Natural killer cell (primary cell): Measurements from ENCODE around the gene ONECUT3. TPM values are rescaled to one million over a fixed set of nuclear protein-coding genes. Genes with fewer than 3 reads are reported as not detected.

ENCODE experiments used
- ATAC-seq, 3 donors: fragments of 150-1000 bp in 2 of 3; fragments of 200-7000 bp in 1 of 3; cut with Tn5 transposase; 1 replicate in 1 of 3; 2 replicates in 2 of 3; pipeline ENCODE4 v1.10.0; 2021; ENCODE audit warnings: mild to moderate bottlenecking in 2 of 3, moderate library complexity in 2 of 3
- DNase-seq, 2 donors: peaks; one replicate each; pipeline versions ENCODE4 v3.0.0 to v3.0.0-alpha.2; 2013 to 2021; ENCODE audit warnings: mixed read lengths in 1 of 2
- H3K27ac ChIP-seq: one replicate; pipeline ENCODE4 v1.5.1; 2013; ENCODE audit warnings: mild to moderate bottlenecking, low read length
- H3K27me3 ChIP-seq: one replicate; pipeline ENCODE4 v1.6.1; 2013; ENCODE audit warnings: low read length; ENCODE audit not compliant: control insufficient read depth, insufficient read depth
- H3K36me3 ChIP-seq: one replicate; pipeline ENCODE4 v1.6.1; 2013; ENCODE audit warnings: low read length; ENCODE audit not compliant: control insufficient read depth, insufficient read depth
- H3K4me1 ChIP-seq: one replicate; pipeline ENCODE4 v1.6.1; 2013; ENCODE audit warnings: low read length; ENCODE audit not compliant: control insufficient read depth, insufficient read depth
- H3K4me3 ChIP-seq: one replicate; pipeline ENCODE4 v1.5.1; 2013; ENCODE audit warnings: low read length
- H3K9me3 ChIP-seq: one replicate; pipeline ENCODE4 v1.6.1; 2013; ENCODE audit warnings: low read length; ENCODE audit not compliant: control insufficient read depth, insufficient read depth
- H3K27ac Mint-ChIP-seq, 2 donors: one replicate each; pipeline ENCODE4 v1.8.0; 2022; ENCODE audit warnings: mild to moderate bottlenecking in 2 of 2, mixed read lengths in 2 of 2, moderate library complexity in 1 of 2
- H3K27me3 Mint-ChIP-seq, 2 donors: one replicate each; pipeline ENCODE4 v1.8.0; 2022; ENCODE audit warnings: low read depth in 2 of 2, mixed read lengths in 2 of 2
- H3K36me3 Mint-ChIP-seq: one replicate; pipeline ENCODE4 v1.8.0; 2022; ENCODE audit warnings: mixed read lengths
- H3K4me1 Mint-ChIP-seq, 2 donors: one replicate each; pipeline ENCODE4 v1.8.0; 2022; ENCODE audit warnings: mixed read lengths in 2 of 2
- H3K4me3 Mint-ChIP-seq: one replicate; pipeline ENCODE4 v1.8.0; 2022; ENCODE audit warnings: mild to moderate bottlenecking, moderate library complexity, mixed read lengths
- H3K9me3 Mint-ChIP-seq, 2 donors: one replicate each; pipeline ENCODE4 v1.8.0; 2022; ENCODE audit warnings: mixed read lengths in 2 of 2
- CTCF ChIP-seq: fragments of 200-600 bp; IDR thresholded peaks from one replicate; pipeline ENCODE4 v1.8.0; 2022; ENCODE audit warnings: antibody characterized with exemption
- WGBS: methylation state at CpG from one replicate; pipeline ENCODE4 v1.1.7; 2013; ENCODE audit warnings: missing lambda C conversion rate; ENCODE audit not compliant: insufficient coverage; 5-methylcytosine and 5-hydroxymethylcytosine counted together
- intact Hi-C: fragments of 100-400 bp; cut with micrococcal nuclease; formaldehyde crosslinking; loops from one replicate; pipeline ENCODE4 v1.14.2; 2022
- total RNA-seq, 4 donors: library from RNA; stranded (reverse); fragments of 120-200 nt in 1 of 4; gene quantifications; one replicate each; pipeline versions ENCODE4 v1.2.3 to v1.2.4, GENCODE V29; 2013 to 2022

ONECUT3 gene
- total RNA-seq, 3 donors from 2014 or later (not counting 1 experiment from before 2014, with no cell fraction given) = not detected

DNA sequence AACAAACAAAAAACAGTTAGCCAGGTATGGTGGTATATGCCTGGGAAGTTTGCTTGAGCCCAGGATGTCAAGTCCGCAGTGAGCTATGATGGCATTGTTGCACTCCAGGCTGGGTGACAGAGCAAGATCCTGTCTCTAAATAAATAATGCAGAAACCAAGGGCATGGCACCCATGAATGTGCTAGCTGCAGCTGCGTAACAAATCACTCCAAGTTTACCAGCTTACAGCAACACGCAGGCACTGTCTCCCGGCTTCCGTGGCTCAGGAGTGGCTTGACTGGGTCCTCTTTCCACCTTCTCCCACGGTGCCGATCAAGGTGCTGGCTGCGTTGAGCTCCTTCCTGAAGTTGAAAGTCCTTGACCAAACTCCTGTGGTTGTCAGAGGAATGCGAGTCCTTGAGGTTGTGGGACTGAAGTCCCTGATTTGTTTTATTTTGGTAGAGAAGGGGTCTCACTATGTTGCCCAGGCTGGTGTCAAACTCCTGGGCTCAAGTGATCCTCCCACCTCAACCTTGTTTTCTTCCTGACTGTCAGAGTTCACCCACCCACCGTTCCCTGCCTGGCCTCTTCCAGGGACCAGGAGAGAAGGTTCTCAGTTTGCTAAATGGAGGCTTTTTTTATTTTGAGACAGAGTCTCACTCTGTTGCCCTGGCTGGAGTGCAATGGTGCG is 13.2 kb upstream of the ONECUT3 start:
- Histone ChIP-seq H3K4me3 (no peak overlapping the region), H3K27me3 (peaks cover 4% of the 10 kb centered on the region), H3K36me3 (no peaks in the 10 kb centered on the region), H3K4me1 (no peaks in the 10 kb centered on the region), H3K9me3 (no peaks in the 10 kb centered on the region), H3K27ac (no peak overlapping the region)
- intact Hi-C loops = no loop called here
- Mint-ChIP-seq H3K36me3 (no peaks in the 10 kb centered on the region), H3K27ac (no peak overlapping the region), H3K4me1 (no peaks in the 10 kb centered on the region), H3K27me3 (peaks cover 15 to 17% of the 10 kb centered on the region in 2 donors), H3K4me3 (no peak overlapping the region), H3K9me3 (no peaks in the 10 kb centered on the region)
- WGBS = 93% methylated on average over 11 of the region's 11 CpGs
- no peak for TF ChIP-seq CTCF
- DNase-seq (no peak), ATAC-seq (no peak)

DNA sequence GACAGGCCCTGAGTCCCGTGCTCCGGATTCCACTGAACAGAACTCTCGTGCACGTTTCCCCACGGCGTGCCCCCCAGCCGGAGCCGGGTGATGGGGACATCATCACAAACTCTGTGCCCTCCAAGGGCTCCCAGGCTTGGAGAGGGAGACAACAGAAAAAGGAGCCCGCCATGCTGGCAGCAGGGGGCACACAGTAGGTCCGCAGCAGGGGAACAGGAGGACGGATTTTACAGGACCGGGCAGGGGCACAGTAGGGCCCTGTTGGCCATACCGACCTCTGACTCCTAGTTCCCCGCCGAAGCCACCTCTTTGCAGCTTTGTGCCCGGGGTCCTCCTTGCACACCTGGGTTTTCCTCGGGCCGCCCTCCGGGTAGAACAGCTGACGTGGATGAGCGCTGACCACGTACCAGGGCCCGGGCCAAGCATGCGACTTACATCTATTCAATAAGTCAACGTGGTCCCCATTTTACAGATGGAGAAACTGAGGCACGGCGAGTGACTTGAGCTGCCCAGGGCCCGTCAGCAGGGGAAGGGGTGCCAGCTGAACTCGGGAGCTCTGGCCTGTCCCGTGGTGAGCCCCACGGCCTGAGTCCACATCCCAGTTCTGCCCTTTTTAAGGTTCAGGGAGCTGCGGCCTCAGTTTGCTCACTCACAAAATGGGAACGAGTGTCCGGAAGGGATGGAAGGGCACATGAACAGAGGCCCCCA is 10.2 kb upstream of the ONECUT3 start:
- peaks cover 0 to 9% of the 10 kb centered on the region in 2 donors for H3K4me1 Mint-ChIP-seq
- 85% methylated on average over 34 of the region's 34 CpGs for WGBS
- H3K9me3 Mint-ChIP-seq = no peaks in the 10 kb centered on the region
- ATAC-seq (no peak), DNase-seq (no peak)
- H3K27ac ChIP-seq = no peak overlapping the region
- peaks cover 23% of the 10 kb centered on the region for H3K27me3 ChIP-seq
- no peak overlapping the region for H3K27ac Mint-ChIP-seq
- peaks cover 3% of the 10 kb centered on the region for H3K9me3 ChIP-seq
- H3K4me1 ChIP-seq = peaks cover 9% of the 10 kb centered on the region
- no peaks in the 10 kb centered on the region for H3K36me3 ChIP-seq
- intact Hi-C loops = no loop called here
- no peak overlapping the region for H3K4me3 ChIP-seq
- no peak for TF ChIP-seq CTCF
- H3K4me3 Mint-ChIP-seq = no peak overlapping the region
- H3K36me3 Mint-ChIP-seq = no peaks in the 10 kb centered on the region
- H3K27me3 Mint-ChIP-seq = peaks cover 6 to 12% of the 10 kb centered on the region in 2 donors

GRCh38 chr19:1744133-1744665 is 9.1 kb upstream of the ONECUT3 start:
- peaks cover 0 to 9% of the 10 kb centered on the region in 2 donors for H3K4me1 Mint-ChIP-seq
- intact Hi-C loops = no loop called here
- H3K9me3 ChIP-seq = peaks cover 3% of the 10 kb centered on the region
- WGBS = 79% methylated on average over 7 of the region's 10 CpGs
- no peaks in the 10 kb centered on the region for H3K36me3 ChIP-seq
- peaks cover 6 to 12% of the 10 kb centered on the region in 2 donors for H3K27me3 Mint-ChIP-seq
- H3K4me1 ChIP-seq = peaks cover 19% of the 10 kb centered on the region
- DNase-seq = no peak
- no peak overlapping the region for H3K27ac ChIP-seq
- no peak for ATAC-seq
- no peaks in the 10 kb centered on the region for H3K36me3 Mint-ChIP-seq
- no peak overlapping the region for H3K4me3 Mint-ChIP-seq
- no peak overlapping the region for H3K27ac Mint-ChIP-seq
- no peaks in the 10 kb centered on the region for H3K9me3 Mint-ChIP-seq
- TF ChIP-seq CTCF = no peak
- H3K27me3 ChIP-seq = peaks cover 30% of the 10 kb centered on the region
- H3K4me3 ChIP-seq = no peak overlapping the region
